Mucosa of gallbladder (tissue), 1 donor: ENCODE measurements around the gene SMIM7. TPM values are rescaled to one million over a fixed set of nuclear protein-coding genes. Genes with fewer than 3 reads are reported as not detected.

Experiments
- DNase-seq: peaks from one replicate; pipeline ENCODE4 v3.0.0-alpha.2; 2020; ENCODE audit warnings: low spot score
- total RNA-seq: library from RNA; stranded (reverse); gene quantifications from one replicate; pipeline ENCODE4 v1.2.1, GENCODE V29; 2021
- donor health status: DM: no; HTN: no; CAD: no.

SMIM7 gene
- total RNA-seq, 1 donor from 2014 or later: 71.6 TPM

DNA sequence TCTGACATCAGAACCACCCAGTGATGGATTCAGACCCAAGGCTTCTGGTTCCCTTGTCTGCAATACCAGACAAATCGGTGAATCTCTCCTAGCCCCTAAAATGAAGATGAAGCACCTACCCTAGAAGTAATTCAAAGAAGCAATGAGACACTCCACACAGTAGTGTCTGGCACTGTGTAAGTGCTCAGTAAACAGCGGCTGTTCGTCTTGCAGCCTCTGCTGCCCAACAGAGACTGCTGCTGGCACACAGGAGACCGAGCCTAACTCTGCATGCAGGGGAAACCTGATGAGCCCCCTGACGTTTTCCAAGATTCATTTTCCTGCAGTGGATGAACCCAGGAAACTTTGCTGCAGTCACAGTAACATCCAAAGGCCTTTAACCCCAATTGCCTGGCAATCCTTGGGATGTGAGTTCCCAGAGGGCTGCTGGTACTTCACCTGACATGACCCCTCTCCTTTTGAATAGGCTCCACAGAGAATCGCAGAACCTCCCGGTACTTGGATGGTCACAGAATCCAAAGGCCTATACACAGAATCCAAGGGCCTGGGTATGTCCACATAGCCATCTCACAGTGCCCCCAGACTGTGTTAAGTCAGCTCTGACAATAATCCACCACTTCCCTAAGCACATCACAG lies 38.7 kb downstream of the SMIM7 start:
- DNase-seq: no peak

DNA sequence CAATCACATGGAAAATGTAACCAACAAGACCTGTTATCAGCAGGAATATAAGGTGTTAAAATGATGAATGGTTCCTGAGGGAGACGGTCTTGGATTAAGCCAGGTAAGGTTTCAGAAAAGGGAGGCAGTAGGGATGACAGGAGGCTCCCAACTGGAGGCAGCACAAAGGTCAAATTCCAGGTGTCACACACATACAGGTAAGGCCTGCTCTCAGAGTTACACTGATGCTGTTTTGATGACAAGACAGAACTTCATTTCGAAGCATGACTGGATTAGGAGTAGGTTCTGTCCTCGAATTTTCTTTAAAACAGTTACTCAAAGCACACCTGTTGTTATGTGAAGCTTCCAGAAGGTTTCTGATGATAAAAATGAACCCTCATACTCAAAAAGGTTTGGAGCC lies 39.4 kb downstream of the SMIM7 start:
- DNase-seq: no peak

DNA sequence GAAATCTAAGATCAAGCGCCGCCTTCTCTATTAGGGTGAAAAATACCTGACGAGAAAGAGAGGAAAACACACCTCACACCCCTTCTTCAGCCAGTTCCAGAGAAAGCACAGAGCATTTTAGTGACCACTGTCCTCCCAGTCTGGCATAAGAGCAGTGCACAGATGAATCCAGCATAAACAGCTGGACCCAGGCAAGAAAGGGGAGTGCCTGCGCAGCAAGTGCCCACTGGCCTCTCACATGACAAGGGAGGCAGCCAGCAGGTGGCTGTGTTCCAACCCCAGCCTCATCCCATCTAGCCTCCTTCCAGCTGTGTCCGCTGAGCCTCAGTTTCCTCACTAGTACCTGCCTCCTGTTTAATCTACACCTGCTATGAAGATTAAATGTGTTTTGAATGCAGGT lies 39.9 kb downstream of the SMIM7 start:
- no peak for DNase-seq

DNA sequence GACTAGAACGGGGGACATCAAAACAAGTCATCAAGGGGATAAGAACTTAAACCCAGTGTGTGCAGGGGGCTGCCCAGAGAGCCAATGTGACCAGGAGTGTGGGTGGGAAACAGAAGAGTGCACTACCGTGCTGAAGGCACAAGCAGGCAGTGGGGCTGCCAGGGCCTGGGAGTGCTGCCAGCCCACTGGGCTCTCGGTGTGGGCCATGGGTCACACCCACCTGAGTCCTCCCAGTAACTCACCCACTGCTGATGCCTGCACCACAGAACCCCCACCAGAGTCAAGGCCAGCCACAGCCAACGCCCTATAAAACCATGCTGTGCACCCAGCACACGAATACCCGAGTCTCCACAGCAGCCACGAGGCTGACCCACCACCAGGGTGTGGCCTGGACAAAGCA lies 40.5 kb downstream of the SMIM7 start:
- DNase-seq: no peak

DNA sequence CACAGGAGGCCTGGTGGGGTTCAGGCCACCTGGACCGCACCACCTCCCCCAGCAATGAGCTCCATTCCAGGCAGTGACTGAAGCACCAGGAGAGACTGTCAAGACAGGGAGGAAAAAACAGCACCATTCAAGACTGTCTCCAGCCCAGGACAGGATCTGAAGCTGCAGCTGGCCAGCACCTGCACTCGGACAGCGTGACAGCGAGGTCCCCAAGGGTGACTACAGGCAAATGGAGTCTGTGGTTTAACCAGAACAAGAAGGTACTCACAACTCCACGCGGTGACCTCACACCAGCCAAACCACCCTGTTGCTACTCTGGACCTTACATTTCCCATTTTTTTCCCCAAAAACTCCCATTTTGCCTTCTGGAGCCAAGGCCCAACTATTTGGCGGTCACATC lies 41.7 kb downstream of the SMIM7 start:
- no peak for DNase-seq

DNA sequence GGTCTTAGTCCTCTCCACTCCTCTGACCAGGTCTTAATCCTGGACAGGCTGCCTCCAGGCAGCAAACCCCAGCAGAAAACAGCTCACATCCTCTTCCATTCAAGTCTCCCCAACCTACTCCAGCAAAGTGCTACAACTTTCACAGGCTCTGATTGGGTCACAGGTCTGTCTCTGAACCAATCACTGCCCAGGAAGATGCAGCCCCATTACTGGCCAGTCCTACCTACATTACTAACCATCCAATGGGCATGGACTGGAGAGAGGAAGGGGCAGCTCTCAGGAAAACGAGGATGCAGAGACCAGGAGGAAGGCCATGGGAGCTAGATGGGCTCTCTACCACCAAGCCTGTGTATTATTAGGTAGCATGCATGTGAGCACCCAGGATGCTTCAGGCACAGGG lies 44.1 kb downstream of the SMIM7 start:
- DNase-seq: no peak

DNA sequence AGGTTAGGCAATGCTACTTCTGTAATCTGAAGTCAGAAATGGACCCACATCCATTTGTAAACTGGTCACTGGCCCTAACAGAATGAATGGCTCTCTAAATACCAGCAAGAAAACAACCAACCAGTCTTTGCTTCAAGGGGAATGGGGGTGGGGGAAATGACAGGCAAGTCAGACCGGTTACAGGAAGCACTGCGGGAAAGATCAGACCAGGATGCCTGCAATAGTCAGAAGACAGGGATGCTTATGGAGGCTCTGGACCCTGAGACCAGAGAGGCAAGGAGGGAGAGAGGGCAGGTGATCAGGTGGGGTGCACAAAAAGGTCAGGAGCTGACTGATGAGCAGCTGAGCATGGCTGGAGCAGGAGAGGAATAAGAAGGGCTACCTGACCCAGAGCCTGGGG lies 45.0 kb downstream of the SMIM7 start:
- no peak for DNase-seq

DNA sequence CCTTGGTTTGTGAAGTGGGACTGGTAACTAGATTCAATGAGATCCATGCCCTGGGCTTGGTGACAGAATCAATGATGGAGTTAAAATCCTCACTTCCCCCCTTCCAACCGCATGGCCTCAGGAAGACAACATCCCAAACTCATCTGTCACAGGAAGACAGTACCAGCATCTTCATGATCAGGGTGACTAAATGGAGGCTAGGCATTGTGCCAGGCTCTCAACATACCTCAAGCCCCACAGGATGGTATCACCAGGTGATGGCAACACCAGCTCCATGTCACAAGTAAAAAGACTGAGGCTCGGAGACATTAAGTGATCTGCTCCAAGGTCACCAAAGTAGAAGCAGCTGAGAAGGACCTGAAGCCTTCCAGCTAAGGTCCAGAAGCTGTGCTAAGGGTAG lies 46.1 kb downstream of the SMIM7 start:
- no peak for DNase-seq

DNA sequence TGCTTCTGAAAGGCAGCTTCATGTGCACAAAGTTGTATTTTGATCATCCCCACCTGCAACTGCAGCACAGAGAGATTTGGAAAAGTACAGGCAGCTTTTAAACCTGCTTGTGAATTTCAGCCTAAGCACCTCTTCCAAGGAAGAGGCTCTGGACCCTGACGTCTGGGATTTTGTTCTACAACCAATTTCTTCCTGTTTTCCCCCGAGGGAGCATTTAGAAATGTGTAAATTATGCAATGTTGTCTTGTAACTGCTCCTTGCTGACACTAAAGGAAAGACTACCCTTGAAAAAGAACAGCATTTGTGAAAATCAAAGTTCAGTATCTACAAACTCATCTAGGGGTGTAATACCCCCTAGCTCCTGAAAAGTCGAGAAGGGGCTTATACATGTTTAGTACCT lies 47.3 kb downstream of the SMIM7 start:
- DNase-seq: no peak

DNA sequence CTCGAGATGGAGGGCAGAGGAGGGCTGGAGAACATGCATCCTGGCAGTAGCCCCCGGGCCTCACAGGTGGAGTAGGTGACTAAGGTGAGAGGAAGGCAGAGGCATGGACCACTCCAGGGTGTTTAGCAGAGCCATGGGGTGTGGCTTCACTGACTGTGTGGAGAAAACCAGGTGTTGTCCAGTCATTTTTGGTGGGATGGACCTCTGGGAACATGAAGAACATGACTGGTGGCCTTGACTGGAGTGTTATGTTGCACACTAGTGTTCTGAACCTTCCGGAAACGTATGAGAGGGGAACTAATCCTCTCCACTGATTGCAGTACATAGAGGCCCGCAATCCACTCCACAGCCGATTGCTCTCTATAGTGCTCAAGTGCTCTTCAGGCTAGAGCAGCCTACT lies 48.8 kb downstream of the SMIM7 start:
- no peak for DNase-seq

DNA sequence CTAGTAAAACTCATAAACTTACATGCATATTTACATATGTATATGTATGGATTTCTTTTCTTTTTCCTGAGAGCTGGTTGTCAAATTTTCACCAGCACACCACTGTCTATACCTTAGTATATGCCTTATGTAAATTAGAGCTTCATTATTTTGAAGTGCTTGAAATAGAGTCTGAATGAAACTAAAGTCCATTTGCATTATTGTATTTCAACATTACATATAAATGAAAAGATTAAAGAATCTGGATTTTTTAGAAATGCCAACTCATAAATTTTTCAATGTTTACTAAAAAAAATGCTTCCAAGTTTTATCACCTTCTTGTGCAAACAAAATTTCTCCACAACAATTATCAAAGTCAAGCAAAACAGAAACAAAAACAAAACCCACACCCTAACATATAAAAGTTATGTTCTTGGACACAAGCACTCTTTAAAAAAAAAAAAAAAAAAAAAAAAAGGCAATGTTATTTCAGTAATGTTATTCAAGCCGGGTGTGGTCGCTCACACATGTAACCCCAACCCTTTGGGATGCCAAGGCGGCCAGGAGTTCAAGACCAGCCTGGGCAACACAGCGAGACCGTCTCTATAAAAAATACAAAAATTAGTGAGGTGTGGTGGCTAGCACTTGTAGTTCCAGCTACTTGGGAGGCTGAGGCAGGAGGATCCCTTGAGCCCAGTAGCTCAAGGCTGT lies 50.3 kb downstream of the SMIM7 start:
- DNase-seq: no peak

DNA sequence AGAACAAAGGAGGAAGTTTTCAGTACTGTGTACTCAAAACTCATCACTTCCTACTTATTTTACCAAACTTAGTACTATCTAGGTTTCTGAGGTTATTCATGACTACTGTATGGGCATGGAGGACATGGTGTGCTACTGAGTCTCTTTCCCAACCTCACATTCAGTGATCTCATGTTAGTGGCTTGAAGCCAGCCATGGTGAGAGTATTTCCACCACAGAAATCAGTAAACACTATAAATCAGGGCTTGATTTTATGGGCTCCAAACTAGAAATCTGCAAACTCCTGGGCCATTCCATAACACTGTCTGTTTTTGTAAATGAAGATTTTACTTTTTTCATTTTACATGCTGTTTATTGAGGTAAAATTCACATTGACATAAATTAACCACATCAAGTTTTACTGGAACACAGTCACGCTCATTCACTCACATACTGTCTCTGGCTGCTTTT lies 51.6 kb downstream of the SMIM7 start:
- DNase-seq: peak; percentile 39

DNA sequence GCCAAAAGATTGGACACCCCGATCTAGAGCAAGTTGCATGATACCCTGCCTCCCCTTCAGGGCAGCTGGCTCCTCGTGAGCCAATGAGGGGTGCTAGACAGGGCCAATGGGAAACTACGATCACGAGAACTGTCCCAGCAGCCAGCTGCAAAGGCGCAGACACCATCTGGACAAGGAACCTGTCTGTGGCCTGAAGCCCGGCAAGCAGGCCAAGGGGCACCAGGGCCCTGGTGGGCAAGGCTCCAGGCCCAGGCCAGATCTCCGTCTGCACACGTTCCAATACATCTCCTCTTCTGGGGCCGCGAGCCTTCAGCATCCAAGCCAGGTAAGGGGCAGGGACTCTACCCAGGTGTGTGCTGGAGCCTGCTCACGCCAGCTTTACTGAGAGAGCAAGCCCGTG lies 52.1 kb downstream of the SMIM7 start:
- DNase-seq: no peak

DNA sequence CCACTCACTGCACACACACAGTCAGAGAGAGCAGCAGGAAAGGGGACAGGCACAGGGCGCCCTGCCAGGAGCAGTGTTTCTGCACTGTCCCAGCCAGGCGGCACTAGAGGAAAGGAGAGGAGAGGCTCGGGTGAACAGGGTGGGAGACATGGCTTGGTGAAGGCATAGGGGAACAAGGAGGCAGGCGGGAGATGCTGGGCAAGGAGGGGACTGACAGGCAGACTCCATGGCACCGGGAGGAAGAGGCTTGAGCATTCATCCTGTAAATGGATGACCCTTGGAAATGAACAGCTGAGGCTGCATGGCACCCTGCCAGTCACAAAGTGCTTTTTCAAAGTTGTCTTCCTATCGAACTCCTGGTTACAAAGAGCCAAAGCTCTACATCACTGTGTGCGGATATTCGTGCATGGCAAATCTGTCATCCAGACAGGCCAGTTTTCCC lies 54.4 kb downstream of the SMIM7 start:
- DNase-seq: no peak

DNA sequence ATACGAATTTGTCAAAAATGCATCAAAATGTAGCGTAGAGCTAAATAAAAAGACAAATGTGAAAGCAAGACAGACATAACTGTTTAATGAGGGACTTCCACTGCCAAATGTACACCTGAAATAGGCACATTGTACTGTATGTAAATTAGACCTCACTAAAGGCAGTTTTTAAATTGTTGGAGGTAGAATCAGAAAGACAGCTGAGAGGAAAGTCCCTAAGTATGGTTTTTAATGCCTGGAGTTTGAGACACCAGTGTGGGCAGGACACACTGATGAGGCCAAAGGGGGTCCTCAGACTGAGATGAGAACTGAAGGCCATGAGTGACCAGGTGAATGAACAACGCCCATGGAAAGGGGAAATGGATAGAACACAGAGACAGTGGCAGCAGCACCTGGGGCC lies 54.8 kb downstream of the SMIM7 start:
- no peak for DNase-seq

DNA sequence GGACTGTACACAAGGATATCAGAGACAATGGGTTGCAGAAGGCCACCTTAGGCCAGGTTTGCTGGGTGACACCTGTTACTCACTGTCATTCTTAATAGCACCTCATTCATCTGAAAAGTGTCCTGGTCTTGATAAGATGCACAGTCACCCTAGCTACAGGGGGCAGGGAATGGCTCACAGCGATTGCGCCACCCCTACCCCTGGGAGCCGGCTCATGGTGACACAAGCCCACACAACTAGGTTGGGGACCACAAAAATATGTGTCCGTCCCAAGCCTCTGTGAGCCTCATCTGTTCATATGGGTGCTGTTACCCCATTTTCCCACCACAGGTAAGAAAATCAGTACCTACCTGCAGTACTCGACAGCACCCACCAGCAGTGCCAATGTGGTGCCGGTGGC lies 55.3 kb downstream of the SMIM7 start:
- no peak for DNase-seq

DNA sequence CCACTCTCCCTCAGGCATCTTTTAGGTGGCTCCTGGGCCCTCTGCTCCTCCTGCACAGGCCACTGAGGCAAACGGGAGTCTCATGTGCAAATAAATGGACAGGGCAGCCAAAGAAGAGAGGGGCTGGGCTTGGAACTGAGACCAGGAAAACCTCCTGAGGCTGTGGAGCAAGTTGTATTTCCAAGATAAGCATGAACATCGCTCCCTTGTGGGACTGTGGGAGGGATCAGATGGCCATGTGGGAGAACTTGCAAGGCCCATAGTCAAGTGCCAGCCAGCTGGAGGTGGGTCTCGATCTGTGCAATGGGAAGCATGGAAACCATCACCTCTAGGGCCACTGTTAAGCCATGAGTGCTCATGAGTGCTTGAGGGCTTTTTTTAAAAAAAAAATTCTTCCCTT lies 56.9 kb downstream of the SMIM7 start:
- DNase-seq: no peak

DNA sequence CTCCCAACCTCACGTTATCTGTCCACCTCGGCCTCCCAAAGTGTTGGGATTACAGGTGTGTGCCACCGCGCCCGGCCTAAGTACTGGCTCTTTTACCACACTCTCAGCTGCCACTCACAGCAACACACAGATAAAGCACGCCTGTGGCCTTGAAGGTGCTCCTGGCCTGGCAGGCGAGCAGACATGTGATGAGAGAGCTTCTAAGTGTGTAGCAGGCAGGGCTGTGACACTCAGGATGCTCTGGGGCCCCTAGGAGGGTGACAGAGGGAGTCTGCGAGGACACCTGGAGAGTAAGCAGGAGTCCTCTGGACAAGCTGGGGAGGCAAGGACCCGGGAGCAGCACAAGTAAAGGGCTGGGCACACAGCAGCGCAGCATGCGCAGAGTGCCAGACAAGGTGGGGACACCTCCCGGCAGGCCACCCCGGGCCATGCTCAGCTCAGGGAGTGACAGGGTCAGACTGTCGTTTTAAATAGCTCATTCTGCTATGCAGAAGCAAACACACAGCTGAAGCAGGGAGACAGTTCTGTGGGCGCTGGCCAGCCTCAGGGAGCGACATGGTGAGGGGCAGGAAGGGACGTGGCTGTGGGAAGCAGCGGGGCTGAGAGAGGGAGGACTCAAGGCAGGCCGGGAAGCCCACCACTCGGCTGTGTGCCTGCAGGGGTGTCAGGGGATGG lies 58.4 kb downstream of the SMIM7 start:
- DNase-seq: no peak

DNA sequence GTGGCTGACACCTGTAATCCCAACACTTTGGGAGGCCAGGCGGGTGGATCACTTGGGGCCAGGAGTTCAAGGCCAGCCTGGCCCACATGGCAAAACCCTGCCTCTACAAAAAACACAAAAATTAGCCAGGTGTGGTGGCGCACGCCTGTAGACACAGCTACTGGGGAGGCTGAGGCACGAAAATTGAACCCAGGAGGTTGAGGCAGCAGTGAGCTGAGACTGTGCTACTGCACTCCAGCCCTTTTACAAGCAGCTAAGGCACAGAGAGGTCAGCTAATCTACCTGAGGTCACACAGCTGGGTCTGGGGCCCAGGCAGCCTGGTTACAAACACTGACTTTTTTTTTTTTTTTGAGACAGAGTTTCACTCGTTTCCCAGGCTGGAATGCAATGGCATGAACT lies 59.1 kb downstream of the SMIM7 start:
- no peak for DNase-seq

DNA sequence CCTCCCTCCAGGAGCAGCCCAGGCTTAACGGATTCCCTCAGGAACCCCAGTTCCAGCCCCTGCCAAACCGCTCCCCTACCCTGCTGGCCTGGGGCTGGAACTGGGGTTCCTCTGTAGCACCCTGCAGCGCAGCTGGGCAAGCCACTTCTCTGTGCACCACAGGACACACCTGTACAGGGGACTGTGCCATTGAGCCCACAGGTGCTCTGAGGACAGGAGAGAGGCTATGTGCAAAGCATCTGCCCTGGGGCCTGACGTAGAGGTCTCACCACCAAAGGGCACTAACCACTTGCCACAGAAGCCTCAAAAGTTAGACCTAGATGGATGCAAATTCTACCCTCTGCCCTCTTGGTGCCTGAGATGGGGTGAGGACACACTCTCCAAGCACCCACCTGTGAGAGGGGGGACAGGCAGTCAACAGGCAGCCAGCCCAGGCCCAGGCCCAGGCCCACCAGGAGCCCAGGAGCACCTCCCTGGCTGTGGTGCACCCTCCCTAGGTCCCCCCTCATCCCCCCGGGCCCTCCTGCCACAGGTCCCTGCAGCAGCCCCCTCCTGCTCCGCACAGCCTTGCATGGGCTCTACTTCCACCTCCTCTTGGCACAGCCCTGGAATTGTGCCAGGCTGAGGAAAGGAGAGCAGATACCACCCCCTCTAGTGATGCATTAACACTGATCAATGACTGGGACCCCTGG lies 60.1 kb downstream of the SMIM7 start:
- DNase-seq: no peak

DNA sequence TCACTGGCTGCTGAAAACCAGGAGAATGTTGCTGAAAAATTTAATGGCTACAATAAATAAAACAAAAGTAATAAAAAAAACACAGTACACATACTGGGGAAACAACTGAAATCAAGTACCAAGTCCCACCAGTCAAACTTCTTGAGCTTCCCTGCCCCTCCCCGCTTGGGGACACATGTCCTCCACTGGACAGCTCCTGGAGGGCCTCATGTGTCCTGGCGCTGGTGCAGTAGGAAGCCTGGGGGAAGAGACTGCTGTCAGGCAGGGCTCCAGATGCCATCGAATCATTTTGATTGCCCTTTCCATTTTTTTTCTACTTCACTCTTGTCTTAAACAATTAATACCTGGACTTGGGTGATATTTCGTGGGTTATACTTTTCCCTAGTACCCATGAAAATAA lies 61.1 kb downstream of the SMIM7 start:
- DNase-seq: no peak

DNA sequence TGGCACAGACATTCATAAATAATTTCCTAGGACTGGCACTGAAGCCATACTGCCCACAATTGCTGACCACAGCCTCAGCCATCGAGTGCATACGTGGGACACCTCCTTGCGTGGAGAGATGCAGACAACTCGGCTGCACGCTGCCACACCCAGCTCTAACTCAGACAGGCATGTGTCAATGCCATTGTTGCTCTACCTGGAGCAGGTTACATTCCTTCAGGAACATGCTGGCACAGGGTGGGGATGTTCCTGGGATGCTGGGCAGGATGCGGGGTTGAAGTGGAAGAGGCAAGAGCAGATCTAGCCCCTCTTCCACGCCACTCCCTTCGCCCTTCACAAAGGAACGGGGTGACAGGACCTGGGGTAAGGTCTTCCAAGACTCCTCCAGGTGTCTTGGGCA lies 63.5 kb downstream of the SMIM7 start:
- DNase-seq: no peak
